NOMO-1 (cell line): Measurements from ENCODE around the gene TBX21.
"Not testable (repeated sequence)": the region's sequence is repeated elsewhere in the genome, so short reads cannot be mapped to it uniquely, and the experiment has no call there.

Experiments
- DNase-seq, 2 experiments: peaks; one replicate each; lab custom pipeline; 2025; ENCODE audit not compliant: unreplicated experiment in 2 of 2; lab: John Stamatoyannopoulos, UW

The TBX21 gene

GRCh38 chr17:47729476-47729875 lies 3.6 kb upstream of the TBX21 start:
- no peak for DNase-seq

DNA sequence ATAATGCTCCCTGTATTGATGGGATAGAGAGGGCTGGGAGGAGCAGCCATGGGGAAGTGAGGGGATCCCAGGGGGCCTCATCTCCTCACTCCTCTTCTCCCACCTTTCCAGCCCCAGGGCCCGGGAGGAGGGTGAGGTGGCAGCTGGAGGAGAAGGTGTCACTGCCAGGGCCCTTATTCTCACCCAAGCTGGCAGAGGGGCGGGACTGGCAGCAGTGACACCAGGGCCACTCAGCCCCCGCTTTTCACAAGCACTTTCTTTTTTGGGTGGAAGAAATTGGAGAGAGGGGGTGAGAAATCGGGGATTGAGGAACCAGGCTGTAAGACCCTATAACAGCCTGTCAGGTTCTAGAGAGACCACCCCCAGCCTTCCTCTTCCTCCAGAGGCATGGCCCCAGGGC lies 2.4 kb upstream of the TBX21 start:
- no peak for DNase-seq

- no peak for DNase-seq
Measured at GRCh38 chr17:47731396-47731795, 1.6 kb upstream of the TBX21 start.

DNA sequence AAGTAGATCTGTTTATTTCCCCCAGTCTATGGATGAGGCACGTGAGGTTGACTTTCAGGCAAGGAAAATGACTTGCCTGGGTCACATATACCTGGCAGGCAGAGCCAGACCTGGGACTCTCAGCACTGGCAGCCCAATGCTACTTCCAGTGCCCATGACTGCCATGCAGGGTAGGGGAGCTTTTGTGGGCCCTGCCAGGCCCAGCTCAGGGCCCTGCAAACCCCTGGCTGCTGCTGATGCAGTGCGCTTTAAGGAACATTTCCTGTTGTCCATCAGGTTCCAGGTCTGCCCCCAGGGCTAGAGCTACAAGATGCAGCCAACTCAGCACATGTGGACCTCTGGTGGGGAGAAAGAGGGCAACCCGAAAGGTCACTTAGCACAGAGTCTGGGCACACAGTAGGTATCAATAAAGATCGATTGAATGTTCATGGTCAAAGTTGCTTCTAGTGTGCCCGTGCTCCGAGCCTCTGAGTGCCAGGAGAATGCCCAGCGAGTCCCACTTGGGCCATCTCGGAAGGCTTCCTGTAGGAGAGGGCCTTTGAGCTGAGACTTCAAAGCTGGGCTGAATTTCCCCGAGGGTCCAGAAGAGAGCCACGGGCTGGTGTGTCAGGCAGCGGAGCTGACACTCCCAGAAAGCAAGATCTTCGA lies 513 bp upstream of the TBX21 start:
- no peak for DNase-seq

GRCh38 chr17:47733674-47734410 lies 806 bp downstream of the TBX21 start:
- no peak for DNase-seq

DNA sequence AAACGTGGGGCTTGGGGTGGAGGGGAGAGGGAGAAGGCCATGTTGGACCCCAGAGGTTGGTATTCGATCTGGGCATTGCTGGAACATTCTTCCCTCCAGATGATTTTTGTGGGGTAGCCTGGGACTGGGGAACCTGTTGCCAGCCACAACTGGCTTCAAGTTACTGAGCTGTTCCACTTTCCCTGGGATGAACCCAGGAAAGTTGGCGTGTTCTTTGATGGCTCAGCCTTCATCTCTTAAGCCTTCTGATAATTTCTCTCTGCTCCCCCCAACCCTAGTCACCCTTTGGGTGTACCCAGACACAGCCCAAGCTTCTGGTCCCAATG lies 2.1 kb downstream of the TBX21 start:
- no peak for DNase-seq

DNA sequence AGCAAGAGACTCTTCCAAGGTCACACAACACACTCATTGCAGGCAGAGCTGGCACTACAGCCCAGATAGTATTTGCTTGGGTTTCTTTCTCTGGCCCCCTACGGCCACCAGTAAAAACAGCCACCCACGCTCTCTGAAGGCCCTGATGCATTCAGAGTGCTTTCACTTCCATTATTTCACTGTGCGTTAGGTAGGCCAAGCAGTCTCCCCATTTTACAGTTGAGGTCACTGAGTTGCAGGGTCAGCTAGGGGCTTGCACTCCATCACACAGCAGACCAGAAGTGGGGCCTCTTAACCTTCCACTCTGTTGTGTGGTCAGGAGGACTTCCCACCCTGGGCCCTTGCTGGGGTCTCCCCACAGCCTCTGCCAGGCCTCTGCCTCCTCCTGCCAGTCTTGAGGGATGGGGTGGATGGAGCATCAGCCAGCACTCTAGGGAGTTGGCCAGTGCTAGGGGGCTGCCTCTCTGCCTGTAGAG lies 2.5 kb downstream of the TBX21 start:
- no peak for DNase-seq

- DNase-seq = no peak
Measured at GRCh38 chr17:47736501-47737495, 3.8 kb downstream of the TBX21 start.

DNA sequence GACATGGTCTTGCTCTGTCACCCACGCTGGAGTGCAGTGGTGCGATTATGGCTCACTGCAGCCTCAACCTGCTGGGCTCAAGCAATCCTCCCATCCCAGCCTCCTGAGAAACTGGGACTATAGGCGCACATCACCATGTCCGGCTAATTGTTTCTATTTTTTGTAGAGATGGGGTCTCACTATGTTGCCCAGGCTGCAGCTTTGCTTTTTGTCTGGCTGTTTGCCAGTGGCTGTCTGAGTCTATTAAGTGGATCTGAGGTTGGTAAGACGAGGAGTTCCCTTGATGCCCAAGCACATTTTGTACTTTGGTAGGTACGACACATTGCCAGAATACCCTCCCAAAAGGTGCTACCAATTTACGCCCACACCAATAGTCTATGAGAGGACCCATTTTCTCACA lies 5.1 kb downstream of the TBX21 start:
- DNase-seq = no peak

DNA sequence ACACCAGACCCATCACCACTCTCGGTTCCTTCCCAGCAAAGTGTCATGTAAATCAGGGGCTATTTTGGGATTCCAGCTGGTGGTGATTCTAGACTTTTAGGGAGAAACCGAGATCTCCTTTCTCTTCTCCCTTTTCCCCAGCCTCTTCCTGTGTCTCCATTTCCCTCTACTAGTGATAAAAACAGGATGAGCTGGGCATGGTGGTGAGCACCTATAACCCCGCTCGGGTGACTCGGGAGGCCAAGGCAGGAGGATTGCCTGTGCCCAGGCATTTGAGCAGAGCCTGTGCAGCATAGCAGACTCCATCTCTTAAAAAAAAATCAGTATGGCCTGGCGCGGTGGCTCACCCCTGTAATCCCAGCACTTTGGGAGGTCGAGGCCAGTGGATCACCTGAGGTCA lies 6.1 kb downstream of the TBX21 start:
- DNase-seq = no peak

DNA sequence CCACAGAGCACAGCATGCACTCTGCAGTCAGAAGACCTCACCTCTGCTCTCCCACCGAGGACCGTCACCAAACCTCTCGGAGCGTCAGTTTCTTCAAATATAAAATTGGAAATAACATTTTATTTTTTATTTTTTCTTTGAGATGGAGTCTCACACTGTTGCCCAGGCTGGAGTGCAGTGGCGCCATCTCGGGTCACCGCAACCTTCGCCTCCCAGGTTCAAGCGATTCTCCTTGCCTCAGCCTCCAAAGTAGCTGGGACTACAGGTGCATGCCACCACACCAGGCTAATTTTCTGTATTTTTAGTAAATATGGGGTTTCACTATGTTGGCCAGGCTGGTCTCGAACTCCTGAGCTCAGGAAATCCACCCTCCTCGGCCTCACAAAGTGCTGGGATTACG lies 6.9 kb downstream of the TBX21 start:
- DNase-seq = not testable (repeated sequence)

- DNase-seq = no peak
Measured at GRCh38 chr17:47741109-47741792, 8.2 kb downstream of the TBX21 start.

DNA sequence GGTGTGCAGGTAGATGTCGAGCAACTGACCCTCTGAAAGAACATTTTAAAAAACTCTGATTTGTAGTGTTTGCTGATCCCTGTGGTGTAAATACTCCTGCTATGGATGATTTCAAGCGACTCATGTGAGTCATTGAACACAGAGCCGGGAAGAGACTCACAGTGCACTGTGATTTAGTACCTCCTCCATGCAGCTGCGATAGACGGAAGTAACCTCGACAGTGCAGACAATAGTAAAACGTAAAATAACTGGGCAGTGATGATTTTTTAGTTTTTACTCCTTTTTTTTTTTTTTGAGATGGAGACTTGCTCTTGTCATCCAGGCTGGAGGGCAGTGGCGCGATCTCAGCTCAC lies 8.7 kb downstream of the TBX21 start:
- no peak for DNase-seq

DNA sequence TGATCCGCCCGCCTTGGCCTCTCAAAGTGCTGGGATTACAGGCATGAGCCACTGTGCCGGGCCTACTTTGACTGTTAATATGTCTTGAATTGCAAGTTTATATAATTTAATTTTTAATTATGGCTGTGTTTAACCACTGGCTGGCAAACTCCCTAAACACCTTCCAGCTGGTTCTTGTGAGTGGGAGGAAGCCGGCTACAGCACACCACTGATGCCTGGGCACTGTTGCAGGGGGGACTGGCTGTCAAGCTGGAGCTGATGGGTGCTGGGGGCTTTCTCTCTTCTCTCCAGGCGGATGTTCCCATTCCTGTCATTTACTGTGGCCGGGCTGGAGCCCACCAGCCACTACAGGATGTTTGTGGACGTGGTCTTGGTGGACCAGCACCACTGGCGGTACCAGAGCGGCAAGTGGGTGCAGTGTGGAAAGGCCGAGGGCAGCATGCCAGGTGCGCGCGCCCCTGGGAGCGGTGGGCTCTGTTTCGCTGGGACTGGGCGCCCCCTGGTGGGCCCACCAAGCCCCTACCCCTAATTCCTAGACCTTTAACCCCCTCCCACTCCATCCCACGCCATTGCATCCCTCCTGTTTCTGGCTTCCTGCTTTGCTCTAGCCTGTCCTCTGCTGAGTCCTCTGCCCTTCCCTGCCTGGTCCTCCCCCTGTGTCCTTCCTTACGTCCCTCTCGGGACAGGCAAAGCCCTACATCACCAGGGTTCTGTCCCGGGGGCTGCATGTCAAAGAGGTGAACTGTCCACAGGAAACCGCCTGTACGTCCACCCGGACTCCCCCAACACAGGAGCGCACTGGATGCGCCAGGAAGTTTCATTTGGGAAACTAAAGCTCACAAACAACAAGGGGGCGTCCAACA lies 9.5 kb downstream of the TBX21 start:
- no peak for DNase-seq

DNA sequence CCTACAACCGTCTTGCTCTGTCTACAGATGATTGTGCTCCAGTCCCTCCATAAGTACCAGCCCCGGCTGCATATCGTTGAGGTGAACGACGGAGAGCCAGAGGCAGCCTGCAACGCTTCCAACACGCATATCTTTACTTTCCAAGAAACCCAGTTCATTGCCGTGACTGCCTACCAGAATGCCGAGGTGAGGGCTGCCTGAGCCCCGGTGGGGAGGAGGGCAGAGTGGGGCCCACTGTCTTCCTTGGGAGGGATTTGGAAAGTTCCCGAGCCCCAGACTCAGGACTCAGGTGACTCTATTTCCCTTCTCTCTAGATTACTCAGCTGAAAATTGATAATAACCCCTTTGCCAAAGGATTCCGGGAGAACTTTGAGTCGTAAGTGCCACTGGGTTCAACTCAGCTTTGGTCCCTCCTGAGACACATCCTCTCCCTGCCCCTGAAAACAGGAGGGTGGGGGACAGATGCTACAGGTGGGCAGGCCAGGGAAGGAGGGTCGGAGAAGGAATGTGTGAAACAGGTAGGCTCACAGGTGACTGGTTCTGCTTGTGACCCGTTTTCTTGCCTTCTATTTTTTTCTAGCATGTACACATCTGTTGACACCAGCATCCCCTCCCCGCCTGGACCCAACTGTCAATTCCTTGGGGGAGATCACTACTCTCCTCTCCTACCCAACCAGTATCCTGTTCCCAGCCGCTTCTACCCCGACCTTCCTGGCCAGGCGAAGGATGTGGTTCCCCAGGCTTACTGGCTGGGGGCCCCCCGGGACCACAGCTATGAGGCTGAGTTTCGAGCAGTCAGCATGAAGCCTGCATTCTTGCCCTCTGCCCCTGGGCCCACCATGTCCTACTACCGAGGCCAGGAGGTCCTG lies 11.4 kb downstream of the TBX21 start:
- DNase-seq = no peak

DNA sequence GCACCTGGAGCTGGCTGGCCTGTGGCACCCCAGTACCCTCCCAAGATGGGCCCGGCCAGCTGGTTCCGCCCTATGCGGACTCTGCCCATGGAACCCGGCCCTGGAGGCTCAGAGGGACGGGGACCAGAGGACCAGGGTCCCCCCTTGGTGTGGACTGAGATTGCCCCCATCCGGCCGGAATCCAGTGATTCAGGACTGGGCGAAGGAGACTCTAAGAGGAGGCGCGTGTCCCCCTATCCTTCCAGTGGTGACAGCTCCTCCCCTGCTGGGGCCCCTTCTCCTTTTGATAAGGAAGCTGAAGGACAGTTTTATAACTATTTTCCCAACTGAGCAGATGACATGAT lies 12.0 kb downstream of the TBX21 start:
- no peak for DNase-seq

GRCh38 chr17:47751471-47751870 lies 18.4 kb downstream of the TBX21 start:
- no peak for DNase-seq

DNA sequence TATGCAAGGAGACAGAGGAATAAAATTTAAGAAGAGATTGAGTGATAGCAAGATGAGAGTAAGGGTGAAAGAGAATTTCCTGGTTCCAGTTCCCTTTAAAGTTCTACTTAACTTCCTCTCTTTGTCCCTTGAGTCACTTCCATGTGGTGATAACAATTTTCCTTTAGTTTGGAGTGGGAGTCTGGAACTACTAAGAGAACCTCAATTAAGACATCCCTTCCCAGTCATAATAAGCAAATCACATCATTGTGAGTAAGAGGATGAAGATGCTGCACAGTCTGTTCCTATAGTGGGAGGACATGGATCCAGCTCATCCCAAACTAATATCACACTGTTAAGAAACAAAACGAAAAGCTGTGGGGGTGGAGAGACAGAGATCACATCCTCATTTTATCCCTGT lies 24.4 kb downstream of the TBX21 start:
- no peak for DNase-seq

GRCh38 chr17:47760409-47761140 lies 27.5 kb downstream of the TBX21 start:
- no peak for DNase-seq
